HepG2 (cell line): Measurements from ENCODE around the gene SPAG9. TPM values are rescaled to one million over a fixed set of nuclear protein-coding genes. Genes with fewer than 3 reads are reported as not detected.

Experiments
- AKAP8 ChIP-seq: sonication (generic); formaldehyde crosslinking; IDR thresholded peaks from 2 replicates; pipeline ENCODE4 v1.5.1; 2020; ENCODE audit warnings: mild to moderate bottlenecking, missing genetic modification reagents
- ARNT ChIP-seq: fragments of 450-650 bp; IDR thresholded peaks from 2 replicates; pipeline ENCODE4 v1.6.1; 2017
- ETV6 ChIP-seq: sonication (generic); formaldehyde crosslinking; conservative IDR thresholded peaks from 2 replicates; pipeline ENCODE4 v1.4.0; 2020; ENCODE audit warnings: missing genetic modification reagents
- HOXA3 ChIP-seq: sonication (generic); formaldehyde crosslinking; IDR thresholded peaks from 2 replicates; pipeline ENCODE4 v1.5.0; 2020; ENCODE audit warnings: missing genetic modification reagents
- IRX3 ChIP-seq: sonication (generic); formaldehyde crosslinking; IDR thresholded peaks from 2 replicates; pipeline ENCODE4 v1.8.1; 2023; ENCODE audit warnings: mild to moderate bottlenecking, low read depth, missing genetic modification reagents, borderline replicate concordance
- KDM1A ChIP-seq: IDR thresholded peaks from 2 replicates; pipeline ENCODE4 v1.6.1; 2016; ENCODE audit warnings: missing compliant biosample characterization
- MZF1 ChIP-seq: sonication (generic); formaldehyde crosslinking; IDR thresholded peaks from 2 replicates; pipeline ENCODE4 v1.8.1; 2023; ENCODE audit warnings: mild to moderate bottlenecking, missing genetic modification reagents, borderline replicate concordance
- RBFOX2 ChIP-seq: fragments of 200-400 bp; formaldehyde crosslinking; IDR thresholded peaks from 2 replicates; pipeline ENCODE4 v1.6.1; 2017; ENCODE audit warnings: low read depth, mild to moderate bottlenecking, low read length
- REPIN1 ChIP-seq: sonication (generic); formaldehyde crosslinking; IDR thresholded peaks from 2 replicates; pipeline ENCODE4 v1.8.0; 2022; ENCODE audit warnings: missing genetic modification reagents, low read depth, mild to moderate bottlenecking, borderline replicate concordance
- RXRA ChIP-seq: sonication (generic); formaldehyde crosslinking; IDR thresholded peaks from 2 replicates; pipeline ENCODE4 v1.5.1; 2020; ENCODE audit warnings: missing genetic modification reagents
- SIN3B ChIP-seq: fragments of 150-350 bp; IDR thresholded peaks from 2 replicates; pipeline ENCODE4 v1.6.1; 2014; ENCODE audit warnings: low read length
- SPEN ChIP-seq: sonication (generic); formaldehyde crosslinking; IDR thresholded peaks from 2 replicates; pipeline ENCODE4 v1.5.1; 2020; ENCODE audit warnings: low read depth, mild to moderate bottlenecking, missing genetic modification reagents
- TBP ChIP-seq: sonication (generic); formaldehyde crosslinking; IDR thresholded peaks from 2 replicates; pipeline ENCODE4 v1.5.0; 2020; ENCODE audit warnings: missing genetic modification reagents
- TBX2 ChIP-seq: sonication (generic); formaldehyde crosslinking; IDR thresholded peaks from 2 replicates; pipeline ENCODE4 v1.5.0; 2020; ENCODE audit warnings: missing genetic modification reagents, mild to moderate bottlenecking, borderline replicate concordance
- TMF1 ChIP-seq: sonication (generic); formaldehyde crosslinking; IDR thresholded peaks from 2 replicates; pipeline ENCODE4 v1.8.1; 2022; ENCODE audit warnings: low read depth, missing genetic modification reagents
- TOPORS ChIP-seq: sonication (generic); formaldehyde crosslinking; IDR thresholded peaks from 2 replicates; pipeline ENCODE4 v1.8.0; 2023; ENCODE audit warnings: mild to moderate bottlenecking, missing genetic modification reagents
- U2AF2 ChIP-seq: fragments of 200-400 bp; formaldehyde crosslinking; IDR thresholded peaks from 2 replicates; pipeline ENCODE4 v1.6.1; 2017; ENCODE audit warnings: low read depth, mild to moderate bottlenecking, low read length
- ZNF160 ChIP-seq: sonication (generic); formaldehyde crosslinking; IDR thresholded peaks from 2 replicates; pipeline ENCODE4 v1.8.0; 2022; ENCODE audit warnings: mild to moderate bottlenecking, inconsistent platforms, missing genetic modification reagents
- ZNF510 ChIP-seq: sonication (generic); formaldehyde crosslinking; IDR thresholded peaks from 2 replicates; pipeline ENCODE4 v1.4.0; 2020; ENCODE audit warnings: low read depth, mild to moderate bottlenecking, missing genetic modification reagents
- ZNF570 ChIP-seq: sonication (generic); formaldehyde crosslinking; IDR thresholded peaks from 2 replicates; pipeline ENCODE4 v1.4.0; 2020; ENCODE audit warnings: mild to moderate bottlenecking, missing genetic modification reagents, borderline replicate concordance
- ZNF75D ChIP-seq: sonication (generic); formaldehyde crosslinking; IDR thresholded peaks from 2 replicates; pipeline ENCODE4 v1.8.1; 2023; ENCODE audit warnings: missing genetic modification reagents, mild to moderate bottlenecking, borderline replicate concordance
- ZSCAN31 ChIP-seq: sonication (generic); formaldehyde crosslinking; IDR thresholded peaks from 2 replicates; pipeline ENCODE4 v1.5.0; 2020; ENCODE audit warnings: low read depth, mild to moderate bottlenecking, missing genetic modification reagents
- polyA plus RNA-seq, 8 experiments: library from polyadenylated mRNA; depleted of rRNA in 3 of 8; stranded (reverse) in 7 of 8; unstranded in 1 of 8; fragments of >200 nt; fragmentation: Illumina TruSeq in 4 of 8; extraction: Trizol in 4 of 8; gene quantifications; 2 replicates each; pipeline versions ENCODE4 v1.2.1 to v1.2.3, GENCODE V29; 2011 to 2016; ENCODE audit warnings: low read depth in 4 of 8, missing spikeins in 1 of 8, mixed read lengths in 1 of 8; ENCODE audit not compliant: insufficient read depth in 1 of 8
- total RNA-seq, 5 experiments: library from RNA; depleted of rRNA; stranded (reverse); fragments of >200 nt; fragmentation: Illumina TruSeq; extraction: Trizol; gene quantifications; 2 replicates each; pipeline ENCODE4 v1.2.3, GENCODE V29; 2016; ENCODE audit warnings: low read depth in 1 of 5
- TF ChIP-seq, protein P1 (sequence below): sonication (generic); formaldehyde crosslinking; IDR thresholded peaks from 2 replicates; pipeline ENCODE4 v1.4.0; 2020; ENCODE audit warnings: low read depth, mild to moderate bottlenecking, missing genetic modification reagents
- TF ChIP-seq, protein P2 (sequence below): IDR thresholded peaks from 2 replicates; pipeline ENCODE4 v1.6.1; 2012; ENCODE audit warnings: low read length, improper control_type of control experiment

SPAG9 gene
- total and polyA plus RNA-seq, 2 of the 13 experiments (the other 11 are each of a cell fraction or from before 2014, with no cell fraction given) = 43.2 to 78.6 TPM

DNA sequence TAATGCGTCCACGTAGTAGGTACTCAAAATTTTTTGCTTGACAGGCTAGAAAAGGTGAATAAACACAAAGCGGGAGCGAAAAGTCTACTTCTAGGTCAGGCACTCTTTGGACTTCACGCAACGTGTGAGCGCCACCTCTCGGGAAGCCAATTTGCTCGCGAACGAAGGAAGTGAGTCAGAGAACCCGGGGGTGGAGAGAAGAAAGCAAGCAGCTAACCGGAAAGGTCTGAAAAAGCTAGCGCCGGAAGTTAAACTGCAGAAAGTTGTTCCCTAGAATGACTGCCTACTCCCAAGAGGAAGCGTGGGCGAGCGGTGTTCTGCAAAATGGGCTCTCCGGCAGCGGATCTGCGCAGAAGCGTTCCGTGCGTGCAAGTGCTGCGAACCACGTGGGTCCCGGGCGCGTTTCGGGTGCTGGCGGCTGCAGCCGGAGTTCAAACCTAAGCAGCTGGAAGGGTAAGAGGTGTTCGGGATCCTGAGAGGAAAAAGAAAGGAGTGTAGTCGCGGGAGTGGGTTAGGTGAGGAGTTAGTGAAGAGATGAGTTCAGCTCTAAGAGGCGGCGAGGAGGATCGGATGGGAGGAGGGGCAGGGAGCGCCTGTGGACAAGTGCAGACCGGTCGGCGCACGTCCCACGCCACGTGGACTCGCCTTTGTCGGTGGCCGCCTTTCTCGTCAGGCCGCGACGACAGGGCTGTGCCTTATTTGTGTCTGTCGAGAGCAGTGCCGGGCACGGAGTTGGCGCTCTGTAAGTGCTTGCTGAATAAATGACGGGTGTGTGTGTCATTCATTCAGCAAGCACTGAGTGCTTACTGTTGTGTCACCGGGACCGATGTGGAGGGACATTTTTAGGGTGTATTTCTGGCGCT is 32.8 kb upstream of the SPAG9 start, which contains the start of gene NME1 (continued):
- TF ChIP-seq TOPORS (peak; percentile 94), TMF1 (peak; percentile 36; the same call in 1 of the 2 replicates), ETV6 (CRISPR knock-in tag) (peak; percentile 98), KDM1A (CRISPR knock-in tag) (peak; percentile 58), IRX3 (CRISPR knock-in tag) (0 out of 2 replicates have a peak, but pooled peaks have one; percentile 2), ZNF570 (CRISPR knock-in tag) (peak; percentile 98), SPEN (CRISPR knock-in tag) (peak; percentile 100), ZSCAN31 (CRISPR knock-in tag) (peak; percentile 94), ARNT (no peak), SIN3B (peak; percentile 96), ZNF160 (CRISPR knock-in tag) (peak; percentile 97), AKAP8 (peak; percentile 92; the same call in 1 of the 2 replicates), ZNF510 (CRISPR knock-in tag) (peak; percentile 100), U2AF2 (0 out of 2 replicates have a peak, but pooled peaks have one; percentile 60), HOXA3 (CRISPR knock-in tag) (peak; percentile 99), ZNF75D (CRISPR knock-in tag) (peak; percentile 86; the same call in 1 of the 2 replicates), TBP (CRISPR knock-in tag) (peak; percentile 85; the same call in 1 of the 2 replicates), RBFOX2 (peak; percentile 93), REPIN1 (peak; percentile 99), TBX2 (CRISPR knock-in tag) (peak; percentile 95), MZF1 (CRISPR knock-in tag) (0 out of 2 replicates have a peak, but pooled peaks have one; percentile 65), RXRA (CRISPR knock-in tag) (peak; percentile 95)
- TF ChIP-seq, protein P1, sequence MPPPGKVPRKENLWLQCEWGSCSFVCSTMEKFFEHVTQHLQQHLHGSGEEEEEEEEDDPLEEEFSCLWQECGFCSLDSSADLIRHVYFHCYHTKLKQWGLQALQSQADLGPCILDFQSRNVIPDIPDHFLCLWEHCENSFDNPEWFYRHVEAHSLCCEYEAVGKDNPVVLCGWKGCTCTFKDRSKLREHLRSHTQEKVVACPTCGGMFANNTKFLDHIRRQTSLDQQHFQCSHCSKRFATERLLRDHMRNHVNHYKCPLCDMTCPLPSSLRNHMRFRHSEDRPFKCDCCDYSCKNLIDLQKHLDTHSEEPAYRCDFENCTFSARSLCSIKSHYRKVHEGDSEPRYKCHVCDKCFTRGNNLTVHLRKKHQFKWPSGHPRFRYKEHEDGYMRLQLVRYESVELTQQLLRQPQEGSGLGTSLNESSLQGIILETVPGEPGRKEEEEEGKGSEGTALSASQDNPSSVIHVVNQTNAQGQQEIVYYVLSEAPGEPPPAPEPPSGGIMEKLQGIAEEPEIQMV (CRISPR knock-in tag) = peak; percentile 95
- TF ChIP-seq, protein P2, sequence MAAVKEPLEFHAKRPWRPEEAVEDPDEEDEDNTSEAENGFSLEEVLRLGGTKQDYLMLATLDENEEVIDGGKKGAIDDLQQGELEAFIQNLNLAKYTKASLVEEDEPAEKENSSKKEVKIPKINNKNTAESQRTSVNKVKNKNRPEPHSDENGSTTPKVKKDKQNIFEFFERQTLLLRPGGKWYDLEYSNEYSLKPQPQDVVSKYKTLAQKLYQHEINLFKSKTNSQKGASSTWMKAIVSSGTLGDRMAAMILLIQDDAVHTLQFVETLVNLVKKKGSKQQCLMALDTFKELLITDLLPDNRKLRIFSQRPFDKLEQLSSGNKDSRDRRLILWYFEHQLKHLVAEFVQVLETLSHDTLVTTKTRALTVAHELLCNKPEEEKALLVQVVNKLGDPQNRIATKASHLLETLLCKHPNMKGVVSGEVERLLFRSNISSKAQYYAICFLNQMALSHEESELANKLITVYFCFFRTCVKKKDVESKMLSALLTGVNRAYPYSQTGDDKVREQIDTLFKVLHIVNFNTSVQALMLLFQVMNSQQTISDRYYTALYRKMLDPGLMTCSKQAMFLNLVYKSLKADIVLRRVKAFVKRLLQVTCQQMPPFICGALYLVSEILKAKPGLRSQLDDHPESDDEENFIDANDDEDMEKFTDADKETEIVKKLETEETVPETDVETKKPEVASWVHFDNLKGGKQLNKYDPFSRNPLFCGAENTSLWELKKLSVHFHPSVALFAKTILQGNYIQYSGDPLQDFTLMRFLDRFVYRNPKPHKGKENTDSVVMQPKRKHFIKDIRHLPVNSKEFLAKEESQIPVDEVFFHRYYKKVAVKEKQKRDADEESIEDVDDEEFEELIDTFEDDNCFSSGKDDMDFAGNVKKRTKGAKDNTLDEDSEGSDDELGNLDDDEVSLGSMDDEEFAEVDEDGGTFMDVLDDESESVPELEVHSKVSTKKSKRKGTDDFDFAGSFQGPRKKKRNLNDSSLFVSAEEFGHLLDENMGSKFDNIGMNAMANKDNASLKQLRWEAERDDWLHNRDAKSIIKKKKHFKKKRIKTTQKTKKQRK = no peak
